Right lobe of liver (tissue), 4 donors: ENCODE measurements around the gene GABRR3.

Experiments used
- POLR2A ChIP-seq: fragments of 450-650 bp; IDR thresholded peaks from one replicate; pipeline ENCODE4 v1.6.1; 2017; ENCODE audit warnings: antibody characterized with exemption, mild to moderate bottlenecking
- TF ChIP-seq, protein P1 (sequence below), 4 donors: fragments of 200-600 bp in 3 of 4; fragments of 450-650 bp in 1 of 4; IDR thresholded peaks; one replicate each; pipeline versions ENCODE4 v1.5.1 to v1.8.0; 2016 to 2022; ENCODE audit warnings: antibody characterized with exemption in 4 of 4, mild to moderate bottlenecking in 2 of 4
- donor health status: DM: no; HTN: no; CAD: no.
- donor health status: DM: no; HTN: no; CAD: no.
- donor health status: DM: no; HTN: yes; CAD: no.

- TF ChIP-seq, protein P1, sequence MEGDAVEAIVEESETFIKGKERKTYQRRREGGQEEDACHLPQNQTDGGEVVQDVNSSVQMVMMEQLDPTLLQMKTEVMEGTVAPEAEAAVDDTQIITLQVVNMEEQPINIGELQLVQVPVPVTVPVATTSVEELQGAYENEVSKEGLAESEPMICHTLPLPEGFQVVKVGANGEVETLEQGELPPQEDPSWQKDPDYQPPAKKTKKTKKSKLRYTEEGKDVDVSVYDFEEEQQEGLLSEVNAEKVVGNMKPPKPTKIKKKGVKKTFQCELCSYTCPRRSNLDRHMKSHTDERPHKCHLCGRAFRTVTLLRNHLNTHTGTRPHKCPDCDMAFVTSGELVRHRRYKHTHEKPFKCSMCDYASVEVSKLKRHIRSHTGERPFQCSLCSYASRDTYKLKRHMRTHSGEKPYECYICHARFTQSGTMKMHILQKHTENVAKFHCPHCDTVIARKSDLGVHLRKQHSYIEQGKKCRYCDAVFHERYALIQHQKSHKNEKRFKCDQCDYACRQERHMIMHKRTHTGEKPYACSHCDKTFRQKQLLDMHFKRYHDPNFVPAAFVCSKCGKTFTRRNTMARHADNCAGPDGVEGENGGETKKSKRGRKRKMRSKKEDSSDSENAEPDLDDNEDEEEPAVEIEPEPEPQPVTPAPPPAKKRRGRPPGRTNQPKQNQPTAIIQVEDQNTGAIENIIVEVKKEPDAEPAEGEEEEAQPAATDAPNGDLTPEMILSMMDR (IDR thresholded peaks at IDR 0.05) = no peak
- TF ChIP-seq POLR2A = no peak
These were observed 79.1 kb downstream of the GABRR3 start for GRCh38 chr3:97956051-97956450.
